GM18870 (cell line): Measurements from ENCODE around the gene TMEM72.

Experiments used
- ATAC-seq: cut with Tn5 transposase; IDR thresholded peaks from one replicate; pipeline ENCODE4 v1.9.1; 2021; ENCODE audit warnings: moderate library complexity; ENCODE audit not compliant: unreplicated experiment

The TMEM72 gene

GRCh38 chr10:44952779-44953231 lies 41.7 kb downstream of the TMEM72 start:
- no peak for ATAC-seq

GRCh38 chr10:44954042-44954441 lies 42.9 kb downstream of the TMEM72 start:
- ATAC-seq: no peak

GRCh38 chr10:44954962-44955361 lies 43.8 kb downstream of the TMEM72 start:
- no peak for ATAC-seq

- no peak for ATAC-seq
These were observed 44.4 kb downstream of the TMEM72 start for GRCh38 chr10:44955413-44956070.

- ATAC-seq: no peak
These were observed 45.1 kb downstream of the TMEM72 start for GRCh38 chr10:44956226-44956625.

- no peak for ATAC-seq
These were observed 45.9 kb downstream of the TMEM72 start for GRCh38 chr10:44956717-44957706.

- ATAC-seq: no peak
These were observed 47.2 kb downstream of the TMEM72 start for GRCh38 chr10:44958196-44958897.

- no peak for ATAC-seq
These were observed 47.7 kb downstream of the TMEM72 start for GRCh38 chr10:44958898-44959246.

GRCh38 chr10:44959247-44960087 lies 48.3 kb downstream of the TMEM72 start, which contains the start of gene RASSF4:
Gene RASSF4 (plus strand): TSS chr10:44959802. CDS start chr10:44970203, 10,401 bp downstream.
- ATAC-seq: peak; percentile 69

GRCh38 chr10:44960088-44960460 lies 48.9 kb downstream of the TMEM72 start:
- no peak for ATAC-seq

- ATAC-seq: no peak
These were observed 49.5 kb downstream of the TMEM72 start for GRCh38 chr10:44960482-44961229.

- ATAC-seq: no peak
These were observed 50.1 kb downstream of the TMEM72 start for GRCh38 chr10:44961230-44961571.

GRCh38 chr10:44961931-44962750 lies 51.0 kb downstream of the TMEM72 start:
- no peak for ATAC-seq

GRCh38 chr10:44962870-44963738 lies 52.0 kb downstream of the TMEM72 start:
- ATAC-seq: no peak

GRCh38 chr10:44963772-44964633 lies 52.9 kb downstream of the TMEM72 start:
- ATAC-seq: no peak

GRCh38 chr10:44965104-44965503 lies 54.0 kb downstream of the TMEM72 start:
- ATAC-seq: no peak

- ATAC-seq: peak; percentile 43
These were observed 54.5 kb downstream of the TMEM72 start for GRCh38 chr10:44965651-44966097.
